Stomach smooth muscle (tissue), 2 donors: ENCODE results near the gene PXDN.

Experiments used
- H3K27ac ChIP-seq: one replicate; pipeline ENCODE4 v1.7.0; 2013; ENCODE audit warnings: mild to moderate bottlenecking, low read length, inconsistent platforms
- H3K27me3 ChIP-seq, 2 donors: one replicate each; pipeline ENCODE4 v1.7.0; 2013; ENCODE audit warnings: low read length in 2 of 2; ENCODE audit not compliant: insufficient read depth in 2 of 2, control insufficient read depth in 1 of 2
- H3K36me3 ChIP-seq, 2 donors: one replicate each; pipeline ENCODE4 v1.7.0; 2013; ENCODE audit warnings: low read length in 2 of 2; ENCODE audit not compliant: control insufficient read depth in 2 of 2, insufficient read depth in 2 of 2
- H3K4me1 ChIP-seq: one replicate; pipeline ENCODE4 v1.7.0; 2013; ENCODE audit warnings: low read length; ENCODE audit not compliant: control insufficient read depth, insufficient read depth
- H3K4me3 ChIP-seq, 2 donors: one replicate each; pipeline ENCODE4 v1.7.0; 2013; ENCODE audit warnings: low read length in 2 of 2
- H3K9ac ChIP-seq, 2 donors: one replicate each; pipeline ENCODE4 v1.7.0; 2013; ENCODE audit warnings: low read length in 2 of 2, mild to moderate bottlenecking in 1 of 2
- H3K9me3 ChIP-seq, 2 donors: one replicate each; pipeline ENCODE4 v1.7.0; 2013; ENCODE audit warnings: low read length in 2 of 2; ENCODE audit not compliant: control insufficient read depth in 2 of 2
- donor health status: healthy.
- donor health status: Pancreatic carcinoma.

PXDN gene

DNA sequence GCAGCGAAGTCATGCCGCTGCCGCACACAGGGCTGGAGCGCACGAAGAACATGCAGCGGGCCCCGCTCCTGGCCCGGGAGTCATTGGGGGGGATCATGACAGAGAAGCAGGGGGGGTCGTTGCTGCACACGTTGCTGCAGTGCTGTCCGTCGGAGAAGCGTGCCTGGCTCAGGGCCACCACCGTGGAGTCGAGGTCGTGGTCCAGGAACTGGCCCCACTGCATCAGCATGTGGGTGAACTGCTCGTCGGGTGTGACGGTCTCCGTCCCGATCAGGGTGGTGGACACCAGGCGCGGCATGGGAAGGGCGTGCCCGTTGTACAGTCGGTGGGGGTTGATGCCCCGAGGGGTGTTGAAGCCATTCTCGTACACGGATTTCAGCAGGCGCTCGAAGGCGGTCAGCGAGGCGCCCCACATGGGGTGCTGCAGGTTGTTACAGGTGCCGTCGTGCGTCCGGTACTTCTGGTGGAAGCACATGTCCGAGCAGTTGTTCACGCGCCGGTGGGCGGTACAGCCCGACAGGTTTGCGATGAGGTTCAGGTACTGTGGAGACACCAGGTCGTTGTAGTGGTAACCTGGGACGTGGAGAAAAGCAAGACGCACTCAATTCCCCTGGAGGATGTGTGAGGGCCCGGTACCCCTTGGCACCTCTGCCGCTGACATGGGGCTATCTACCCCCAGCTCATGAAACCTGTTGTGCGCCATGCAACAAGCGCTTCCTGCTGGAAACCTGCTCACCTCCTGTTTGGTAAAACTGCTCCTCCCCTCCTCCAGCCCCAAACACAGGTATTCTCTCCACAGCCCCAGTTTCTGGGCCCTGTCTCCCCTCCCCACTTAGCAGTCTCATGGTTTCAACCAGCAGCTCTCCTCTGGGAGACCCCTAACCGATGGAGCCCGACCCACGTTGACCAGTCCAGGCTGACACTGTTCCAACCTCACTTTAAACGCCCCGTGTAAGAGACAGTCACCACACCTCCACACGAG is 94.9 kb downstream of the PXDN start:
- Histone ChIP-seq H3K4me1 (peaks cover 36% of the 10 kb centered on the region), H3K4me3 (no peak overlapping the region), H3K27ac (no peak overlapping the region)

DNA sequence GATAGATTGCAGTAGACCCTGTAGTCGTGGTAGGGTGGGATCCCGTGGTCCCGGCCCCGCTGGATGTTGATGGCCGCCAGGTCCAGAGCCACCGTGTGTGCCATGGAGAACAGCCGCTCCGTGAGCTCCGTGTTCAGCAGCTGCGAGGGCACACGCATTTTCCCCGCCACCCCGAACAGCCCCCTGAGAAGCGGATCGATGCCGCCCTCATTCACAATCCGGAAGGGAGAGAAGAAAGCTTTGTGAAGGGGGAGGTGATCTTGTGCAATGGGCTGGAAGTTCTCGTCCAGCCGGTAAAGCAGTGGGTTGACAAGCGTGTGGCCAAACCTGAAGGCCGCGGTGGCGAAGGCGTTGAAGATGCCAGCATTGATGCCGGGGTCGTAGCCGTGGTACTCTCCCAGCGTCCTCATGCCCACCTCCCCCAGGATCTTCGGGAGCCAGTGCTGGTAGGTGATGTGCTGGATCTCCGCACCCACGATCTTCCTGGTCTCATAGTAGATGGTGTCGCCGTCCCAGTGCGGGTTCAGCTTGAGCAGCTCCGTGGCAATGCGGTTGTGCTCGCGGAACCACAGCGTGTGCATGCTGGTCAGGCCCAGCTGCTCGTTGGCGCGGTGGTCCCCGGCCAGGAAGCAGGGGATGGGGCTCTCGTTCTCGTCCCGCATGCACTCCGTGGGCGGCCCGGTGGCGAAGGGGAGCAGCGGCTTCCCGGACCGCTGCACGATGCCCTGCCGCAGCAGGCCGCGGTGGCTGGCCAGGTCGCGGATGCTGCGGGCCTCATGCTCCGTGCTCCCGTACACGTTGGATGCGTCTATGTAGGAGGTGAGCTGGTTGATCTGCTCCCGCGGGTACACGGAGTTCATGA is 95.8 kb downstream of the PXDN start:
- peaks cover 40 to 42% of the 10 kb centered on the region in 2 donors for H3K36me3 ChIP-seq

More for the DNA sequence above, 94.9 kb downstream of the PXDN start:
- no peaks in the 10 kb centered on the region for H3K9me3 ChIP-seq
- no peak overlapping the region for H3K9ac ChIP-seq
- H3K36me3 ChIP-seq: peaks cover 35 to 36% of the 10 kb centered on the region in 2 donors
- H3K27me3 ChIP-seq: no peaks in the 10 kb centered on the region

DNA sequence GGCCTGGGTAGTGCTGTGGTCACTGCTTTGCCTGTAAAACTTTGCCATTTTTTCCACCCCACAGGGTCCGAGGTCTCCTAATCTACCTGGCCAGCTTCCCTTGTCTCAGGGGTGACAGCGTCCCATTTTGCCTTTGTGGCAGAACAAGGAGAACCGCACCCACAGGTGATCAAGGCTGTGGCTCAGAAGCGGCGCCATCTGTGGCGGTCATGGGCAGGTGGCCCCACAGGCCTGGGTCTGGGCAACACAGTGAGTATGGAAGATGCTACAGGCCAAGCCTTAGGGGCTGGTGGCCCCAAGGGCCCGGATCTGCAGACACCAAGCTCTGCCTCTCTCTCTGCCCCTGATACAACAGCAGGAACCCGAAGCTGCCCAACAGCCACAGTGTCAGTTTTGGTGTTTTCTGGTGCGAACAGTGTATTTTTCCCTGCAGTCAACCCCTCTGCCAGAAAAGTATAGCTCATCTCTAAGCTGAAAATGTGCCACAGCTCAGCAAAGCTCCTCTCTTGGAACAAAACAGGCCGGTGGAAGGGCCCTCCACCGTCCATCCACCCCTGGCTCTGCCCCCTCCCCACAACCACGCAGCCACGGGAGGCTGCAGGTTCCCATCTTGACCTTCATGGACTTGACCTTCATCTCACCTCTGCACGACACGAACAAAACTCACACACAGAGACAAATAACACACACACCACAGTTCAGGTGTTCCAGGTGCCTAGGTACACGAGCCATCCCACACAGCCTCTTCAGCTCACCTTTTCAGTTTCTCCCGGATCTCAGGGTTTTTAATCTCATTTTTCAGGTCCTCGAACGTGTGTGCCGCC is 96.7 kb downstream of the PXDN start:
- Histone ChIP-seq H3K4me3 (no peak overlapping the region), H3K4me1 (peaks cover 26% of the 10 kb centered on the region), H3K27ac (no peak overlapping the region), H3K36me3 (peaks cover 48 to 50% of the 10 kb centered on the region in 2 donors), H3K27me3 (no peaks in the 10 kb centered on the region), H3K9ac (no peak overlapping the region), H3K9me3 (no peaks in the 10 kb centered on the region)

More for the DNA sequence above, 95.8 kb downstream of the PXDN start:
- H3K9ac ChIP-seq: no peak overlapping the region
- H3K4me1 ChIP-seq: peaks cover 32% of the 10 kb centered on the region
- no peaks in the 10 kb centered on the region for H3K27me3 ChIP-seq
- H3K9me3 ChIP-seq: no peaks in the 10 kb centered on the region
- no peak overlapping the region for H3K4me3 ChIP-seq
- H3K27ac ChIP-seq: no peak overlapping the region

DNA sequence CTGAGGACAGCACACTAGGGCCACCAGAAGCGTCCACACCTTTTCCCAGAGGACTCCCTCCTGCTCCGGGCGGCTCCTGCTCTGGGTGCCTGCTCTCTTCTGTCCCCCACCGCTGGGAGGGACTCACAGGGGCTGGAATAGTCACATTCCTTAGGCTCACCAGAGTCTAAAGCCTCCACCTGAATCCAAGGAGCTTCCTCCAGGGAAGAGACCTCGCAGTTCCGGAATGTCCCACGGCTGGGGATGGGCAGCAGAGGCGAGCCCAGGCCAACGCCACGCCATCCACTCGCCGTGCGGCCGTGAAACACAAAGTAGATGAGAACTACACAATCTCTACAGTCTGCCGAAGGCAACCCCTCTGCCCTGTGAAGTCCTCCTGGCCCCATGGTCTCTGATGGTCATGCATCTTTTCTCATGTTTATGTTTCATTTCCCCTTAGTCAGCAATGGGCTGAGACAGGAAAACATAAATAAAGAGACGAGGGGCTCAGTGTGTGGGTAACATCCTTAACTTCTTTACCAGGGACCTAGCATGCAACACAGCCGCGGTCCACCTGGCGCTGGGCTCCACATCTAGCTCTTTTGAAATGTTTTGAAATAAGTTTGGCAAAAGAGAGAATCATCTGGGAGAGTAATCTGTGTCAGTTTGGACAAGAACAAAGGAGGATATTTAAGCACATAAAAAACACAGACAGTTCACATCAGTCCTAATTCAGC is 98.4 kb downstream of the PXDN start:
- H3K9ac ChIP-seq: no peak overlapping the region
- no peaks in the 10 kb centered on the region for H3K27me3 ChIP-seq
- peaks cover 15% of the 10 kb centered on the region for H3K4me1 ChIP-seq
- peaks cover 54 to 58% of the 10 kb centered on the region in 2 donors for H3K36me3 ChIP-seq
- H3K27ac ChIP-seq: no peak overlapping the region
- H3K4me3 ChIP-seq: no peak overlapping the region
- H3K9me3 ChIP-seq: no peaks in the 10 kb centered on the region

DNA sequence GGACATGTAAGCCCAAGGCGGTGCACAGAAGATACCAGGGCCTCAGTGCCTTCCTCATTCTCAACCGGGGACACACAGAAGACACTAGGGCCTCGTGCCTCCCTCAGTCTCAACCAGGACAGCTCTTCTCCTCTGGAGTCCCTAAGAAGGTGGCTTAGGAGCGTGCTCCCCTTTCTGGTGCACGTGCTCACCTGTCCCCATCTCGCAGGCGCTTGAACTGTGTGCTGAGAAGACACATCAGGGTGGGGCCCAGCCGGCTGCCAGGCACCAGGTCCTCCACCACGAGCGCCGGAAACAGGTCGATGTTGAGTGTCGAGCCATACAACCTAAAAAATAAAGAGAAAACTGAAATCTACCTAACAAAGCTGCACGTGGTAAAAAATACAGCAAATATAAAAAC is 99.9 kb downstream of the PXDN start:
- Histone ChIP-seq H3K27ac (no peak overlapping the region), H3K9ac (no peak overlapping the region), H3K9me3 (no peaks in the 10 kb centered on the region), H3K36me3 (peaks cover 48 to 59% of the 10 kb centered on the region in 2 donors), H3K4me3 (no peak overlapping the region), H3K27me3 (no peaks in the 10 kb centered on the region), H3K4me1 (peaks cover 9% of the 10 kb centered on the region)

DNA sequence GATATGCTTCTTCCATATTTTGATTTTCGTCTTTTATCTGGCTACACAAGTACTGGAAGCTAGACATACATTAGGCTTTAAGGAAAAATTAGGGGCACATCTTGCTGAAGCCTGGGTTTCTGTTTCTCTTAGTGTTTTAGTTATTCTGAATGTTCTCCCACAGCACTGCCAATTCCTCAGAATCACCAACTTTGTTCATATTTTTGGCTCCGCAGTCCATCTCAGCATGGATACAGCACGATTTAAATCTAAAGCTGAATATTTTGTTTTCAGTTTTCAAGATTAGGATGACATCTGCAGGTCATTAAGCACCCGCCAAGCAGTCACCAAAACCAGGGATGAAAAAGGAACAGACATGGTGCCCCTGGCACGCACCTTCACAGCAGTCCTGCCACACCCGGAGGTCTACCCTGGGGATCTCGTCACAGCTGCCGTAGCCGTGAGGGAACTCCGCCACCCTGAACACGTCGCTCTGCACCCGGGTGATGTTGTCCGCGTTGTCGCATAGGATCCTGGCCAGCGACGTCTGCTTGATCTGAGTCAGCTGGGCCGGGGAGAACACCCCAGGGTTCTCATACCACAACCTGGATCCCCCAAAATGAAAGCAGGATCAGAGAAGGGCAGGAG is 101.2 kb downstream of the PXDN start:
- peaks cover 9% of the 10 kb centered on the region for H3K4me1 ChIP-seq
- no peaks in the 10 kb centered on the region for H3K9me3 ChIP-seq
- H3K27me3 ChIP-seq: no peaks in the 10 kb centered on the region
- no peak overlapping the region for H3K9ac ChIP-seq
- peaks cover 46 to 62% of the 10 kb centered on the region in 2 donors for H3K36me3 ChIP-seq
- H3K4me3 ChIP-seq: no peak overlapping the region
- H3K27ac ChIP-seq: no peak overlapping the region

DNA sequence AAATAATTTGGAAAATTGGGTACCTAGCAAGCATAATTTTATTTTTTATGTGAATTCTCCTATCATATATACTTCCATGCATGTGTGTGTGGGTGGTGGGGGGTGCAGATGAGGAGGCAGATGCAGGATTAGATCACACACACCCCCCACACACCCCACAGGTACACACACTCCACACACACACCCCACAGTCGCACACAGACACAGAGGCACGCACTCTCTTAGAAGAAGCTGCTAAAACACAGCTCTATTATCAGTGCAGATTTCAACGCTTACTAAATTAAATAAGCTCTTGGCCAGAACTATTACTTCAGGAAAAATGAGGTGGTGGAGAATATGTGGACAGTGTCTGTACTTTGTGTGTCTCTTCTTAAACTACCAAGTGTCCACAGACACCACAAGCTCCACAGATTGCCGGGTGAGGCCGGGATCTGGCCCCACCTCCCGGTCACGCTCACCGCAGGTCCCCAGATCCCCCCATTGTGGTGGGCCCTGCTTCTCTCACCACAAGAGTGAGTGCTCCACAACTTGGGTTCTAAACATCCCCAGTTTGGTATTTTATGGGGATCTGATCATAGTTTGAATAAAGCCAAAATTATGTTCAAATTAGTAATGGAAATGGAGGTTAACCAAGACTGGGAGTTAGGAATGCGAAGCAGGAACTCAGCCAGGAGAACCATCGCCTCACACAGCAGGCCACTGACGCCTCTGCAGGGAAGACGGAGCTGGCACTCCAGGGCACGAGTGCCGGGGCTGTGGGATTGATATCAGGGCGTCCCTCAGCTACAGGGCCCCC is 102.1 kb downstream of the PXDN start:
- no peak overlapping the region for H3K4me3 ChIP-seq

DNA sequence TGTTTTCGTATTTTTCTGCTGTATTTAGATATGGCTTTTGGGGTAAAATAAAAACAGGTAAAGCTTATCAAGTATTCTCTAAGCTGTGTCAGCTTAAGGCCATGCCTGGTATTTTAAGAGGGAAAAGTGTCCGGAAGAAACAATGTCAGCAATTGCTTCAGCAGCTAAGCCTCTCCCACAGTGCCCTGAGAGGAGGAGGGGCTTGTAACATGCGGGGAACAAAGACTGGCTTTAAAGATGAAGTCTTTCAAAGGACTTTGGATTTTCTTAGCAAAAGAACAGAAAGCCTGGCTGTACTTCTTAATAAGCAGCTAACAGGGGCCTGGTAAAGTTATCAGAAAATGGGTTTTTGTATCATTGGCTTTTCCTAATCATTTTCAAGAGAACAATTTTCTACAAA is 102.8 kb downstream of the PXDN start:
- H3K4me1 ChIP-seq: peaks cover 9% of the 10 kb centered on the region
- H3K4me3 ChIP-seq: no peak overlapping the region
- peaks cover 45 to 57% of the 10 kb centered on the region in 2 donors for H3K36me3 ChIP-seq
- H3K9ac ChIP-seq: no peak overlapping the region
- H3K27ac ChIP-seq: no peak overlapping the region
- no peaks in the 10 kb centered on the region for H3K27me3 ChIP-seq
- no peaks in the 10 kb centered on the region for H3K9me3 ChIP-seq

More for the DNA sequence above, 102.1 kb downstream of the PXDN start:
- no peak overlapping the region for H3K27ac ChIP-seq
- no peak overlapping the region for H3K9ac ChIP-seq
- peaks cover 9% of the 10 kb centered on the region for H3K4me1 ChIP-seq
- H3K27me3 ChIP-seq: no peaks in the 10 kb centered on the region
- H3K36me3 ChIP-seq: peaks cover 40 to 58% of the 10 kb centered on the region in 2 donors
- no peaks in the 10 kb centered on the region for H3K9me3 ChIP-seq
